Vagina (tissue), 2 donors: ENCODE measurements around the gene SLC26A6.

Source experiments
- CTCF ChIP-seq, 3 experiments: fragments of 450-650 bp in 2 of 3; fragments of 200-600 bp in 1 of 3; sonication (generic) in 1 of 3; IDR thresholded peaks; one replicate each; pipeline ENCODE4 v1.5.1; 2017 to 2019; ENCODE audit warnings: antibody characterized with exemption in 3 of 3, mild to moderate bottlenecking in 2 of 3, moderate library complexity in 2 of 3
- POLR2AphosphoS5 ChIP-seq, 2 donors: sonication (generic); formaldehyde crosslinking; IDR thresholded peaks; one replicate each; pipeline ENCODE4 v1.9.0; 2017; ENCODE audit warnings: antibody characterized with exemption in 2 of 2, mild to moderate bottlenecking in 2 of 2, low read depth in 1 of 2; ENCODE audit not compliant: insufficient read depth in 1 of 2

- no peak for TF ChIP-seq POLR2AphosphoS5 (IDR thresholded peaks at IDR 0.05; ENCODE audit: insufficient read depth in 1 of 2, low read depth in 1 of 2)
- no peak for TF ChIP-seq CTCF (IDR thresholded peaks at IDR 0.05)
Measured at GRCh38 chr3:48679411-48680391, 44.4 kb upstream of the SLC26A6 start.
